Ovary (tissue), 3 donors: ENCODE data around the gene ASIC1.

Source experiments
- POLR2A ChIP-seq: fragments of 450-650 bp; IDR thresholded peaks from one replicate; pipeline ENCODE4 v1.6.1; 2017; ENCODE audit warnings: antibody characterized with exemption, mild to moderate bottlenecking, moderate library complexity
- TF ChIP-seq, protein P1 (sequence below), 3 donors: fragments of 450-650 bp in 2 of 3; fragments of 200-600 bp in 1 of 3; IDR thresholded peaks; one replicate each; pipeline versions ENCODE4 v1.5.1 to v1.8.0; 2016 to 2022; ENCODE audit warnings: antibody characterized with exemption in 3 of 3, mild to moderate bottlenecking in 1 of 3
- donor health status: DM: no; HTN: no; CAD: no.

DNA sequence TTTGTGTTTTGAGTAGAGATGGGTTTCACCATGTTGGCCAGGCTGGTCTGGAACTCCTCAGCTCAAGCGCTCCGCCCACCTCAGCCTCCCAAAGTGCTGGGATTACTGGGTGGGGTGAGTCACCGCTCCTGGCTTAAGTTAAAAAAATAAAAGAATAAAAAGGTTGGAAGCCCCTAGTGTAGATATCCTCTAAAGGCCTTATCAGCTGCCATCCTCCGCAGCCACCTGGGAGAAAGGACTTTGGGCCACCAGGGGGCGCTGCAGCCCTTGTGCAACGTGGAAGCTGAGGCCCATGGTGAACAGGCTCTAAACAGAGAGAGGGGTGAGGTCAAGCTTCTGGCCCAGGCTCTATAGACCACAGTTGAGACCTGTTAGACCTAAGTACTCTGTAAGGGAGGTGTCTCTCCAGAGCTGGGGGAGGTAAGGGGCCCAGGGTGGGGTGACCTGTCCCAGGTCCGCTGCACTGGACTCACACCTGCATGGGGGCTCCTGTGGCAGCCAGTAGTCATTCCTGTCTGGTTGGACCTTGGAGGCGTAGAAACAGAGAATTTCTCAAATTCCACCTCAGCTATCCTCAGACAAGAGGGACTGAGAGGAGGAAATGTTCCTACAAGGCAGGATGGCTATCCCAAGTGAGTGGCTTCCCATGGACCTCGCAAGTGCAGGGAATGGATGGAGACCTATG is 18.1 kb upstream of the ASIC1 start:
- TF ChIP-seq, protein P1, sequence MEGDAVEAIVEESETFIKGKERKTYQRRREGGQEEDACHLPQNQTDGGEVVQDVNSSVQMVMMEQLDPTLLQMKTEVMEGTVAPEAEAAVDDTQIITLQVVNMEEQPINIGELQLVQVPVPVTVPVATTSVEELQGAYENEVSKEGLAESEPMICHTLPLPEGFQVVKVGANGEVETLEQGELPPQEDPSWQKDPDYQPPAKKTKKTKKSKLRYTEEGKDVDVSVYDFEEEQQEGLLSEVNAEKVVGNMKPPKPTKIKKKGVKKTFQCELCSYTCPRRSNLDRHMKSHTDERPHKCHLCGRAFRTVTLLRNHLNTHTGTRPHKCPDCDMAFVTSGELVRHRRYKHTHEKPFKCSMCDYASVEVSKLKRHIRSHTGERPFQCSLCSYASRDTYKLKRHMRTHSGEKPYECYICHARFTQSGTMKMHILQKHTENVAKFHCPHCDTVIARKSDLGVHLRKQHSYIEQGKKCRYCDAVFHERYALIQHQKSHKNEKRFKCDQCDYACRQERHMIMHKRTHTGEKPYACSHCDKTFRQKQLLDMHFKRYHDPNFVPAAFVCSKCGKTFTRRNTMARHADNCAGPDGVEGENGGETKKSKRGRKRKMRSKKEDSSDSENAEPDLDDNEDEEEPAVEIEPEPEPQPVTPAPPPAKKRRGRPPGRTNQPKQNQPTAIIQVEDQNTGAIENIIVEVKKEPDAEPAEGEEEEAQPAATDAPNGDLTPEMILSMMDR (IDR thresholded peaks at IDR 0.05) = peak; percentile 78 to 85 (median 85)
- peak; percentile 19 for TF ChIP-seq POLR2A
